SU-DHL-6 (cell line): ENCODE measurements around the gene CHD5.

Experiments
- H2AFZ ChIP-seq: fragments of 200-600 bp; sonication (generic); 2 replicates; pipeline ENCODE4 v1.6.1; 2014; ENCODE audit warnings: low read depth, mild to moderate bottlenecking, moderate library complexity, mixed read lengths, antibody characterized with exemption, low read length; ENCODE audit not compliant: severe bottlenecking
- H3F3A ChIP-seq: fragments of 200-600 bp; shearing (Covaris generic); 2 replicates; pipeline ENCODE4 v1.6.0; 2016; ENCODE audit warnings: antibody characterized with exemption, mild to moderate bottlenecking; ENCODE audit not compliant: insufficient read depth
- H3K27ac ChIP-seq: fragments of 200-600 bp; sonication (generic); 2 replicates; pipeline ENCODE4 v1.5.1; 2016; ENCODE audit warnings: low read depth, mild to moderate bottlenecking, low read length, moderate library complexity, mixed read lengths
- H3K27me3 ChIP-seq: fragments of 200-600 bp; sonication (generic), shearing (Covaris generic); 2 replicates; pipeline ENCODE4 v1.6.0; 2014; ENCODE audit warnings: mild to moderate bottlenecking, low read length
- H3K36me3 ChIP-seq: fragments of 200-600 bp; sonication (generic); 2 replicates; pipeline ENCODE4 v1.6.1; 2014; ENCODE audit warnings: mild to moderate bottlenecking, low read length, mixed read lengths
- H3K4me2 ChIP-seq: fragments of 300-600, 200-600 bp; shearing (Covaris generic), sonication (generic); 2 replicates; pipeline ENCODE4 v1.6.0; 2014; ENCODE audit warnings: low read length, low read depth, mild to moderate bottlenecking; ENCODE audit not compliant: poor library complexity, severe bottlenecking
- H3K4me3 ChIP-seq: fragments of 200-600 bp; sonication (generic); 2 replicates; pipeline ENCODE4 v1.5.1; 2014; ENCODE audit warnings: antibody characterized with exemption, low read length, mild to moderate bottlenecking, mixed read lengths; ENCODE audit not compliant: insufficient read depth, poor library complexity, severe bottlenecking
- H3K79me2 ChIP-seq: fragments of 200-600 bp; sonication (generic); 2 replicates; pipeline ENCODE4 v1.6.1; 2014; ENCODE audit warnings: mild to moderate bottlenecking, low read length, moderate library complexity; ENCODE audit not compliant: insufficient read depth
- H3K9ac ChIP-seq: fragments of 200-600 bp; sonication (generic); 2 replicates; pipeline ENCODE4 v1.7.0; 2014; ENCODE audit warnings: mild to moderate bottlenecking, low read length
- H3K9me2 ChIP-seq: fragments of 200-600 bp; sonication (generic); replicated peaks from 2 replicates; pipeline ENCODE4 v1.6.1; 2014; ENCODE audit warnings: low read length; ENCODE audit not compliant: insufficient read depth
- H3K9me3 ChIP-seq: fragments of 200-600 bp; sonication (generic); 2 replicates; pipeline ENCODE4 v1.6.1; 2014; ENCODE audit warnings: low read length, mixed read lengths; ENCODE audit not compliant: insufficient read depth
- H4K20me1 ChIP-seq: fragments of 200-600 bp; sonication (generic); 2 replicates; pipeline ENCODE4 v1.6.1; 2014; ENCODE audit warnings: low read depth, mild to moderate bottlenecking, antibody characterized with exemption, low read length, moderate library complexity, mixed read lengths
- EZH2phosphoT487 ChIP-seq: fragments of 200-600 bp; sonication (generic), shearing (Covaris generic); conservative IDR thresholded peaks from 2 replicates; pipeline ENCODE4 v1.6.1; 2018; ENCODE audit warnings: mild to moderate bottlenecking, antibody characterized with exemption, low read length, moderate library complexity, mixed read lengths
- TF ChIP-seq, protein P1 (sequence below): fragments of 200-600 bp; sonication (generic); IDR thresholded peaks from one replicate; pipeline ENCODE4 v1.5.1; 2017; ENCODE audit warnings: antibody characterized with exemption, mild to moderate bottlenecking, low read length, moderate library complexity; ENCODE audit not compliant: insufficient read depth, poor library complexity, severe bottlenecking

The CHD5 gene

DNA sequence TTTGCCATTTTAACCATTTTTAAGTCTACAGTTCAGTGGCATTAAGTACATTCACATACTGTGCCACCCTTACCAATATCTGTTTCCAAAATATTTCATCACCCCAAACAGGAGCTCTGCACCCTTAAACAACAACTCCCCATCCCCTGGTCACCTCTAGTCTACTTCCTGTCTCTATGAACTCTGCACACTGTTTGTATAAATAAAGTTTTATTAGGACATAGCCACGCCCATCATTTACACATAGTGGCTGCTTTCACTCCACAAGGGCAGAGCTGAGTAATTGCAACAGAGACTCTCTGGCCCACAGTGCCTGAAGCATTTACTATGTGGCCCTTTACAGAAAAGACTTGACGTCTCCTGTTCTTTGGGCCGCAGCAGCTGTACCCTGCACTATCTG lies 104.4 kb downstream of the CHD5 start:
- Histone ChIP-seq H4K20me1 (no peaks in the 10 kb centered on the region), H3K36me3 (no peaks in the 10 kb centered on the region), H3K27ac (no peak overlapping the region), H3K4me2 (no peak overlapping the region), H3K27me3 (no peaks in the 10 kb centered on the region), H3K9me2 (no peaks in the 10 kb centered on the region), H3F3A (no peaks in the 10 kb centered on the region), H3K9me3 (no peaks in the 10 kb centered on the region), H3K4me3 (no peak overlapping the region), H2AFZ (no peak overlapping the region), H3K79me2 (no peaks in the 10 kb centered on the region), H3K9ac (no peak overlapping the region)
- TF ChIP-seq, protein P1, sequence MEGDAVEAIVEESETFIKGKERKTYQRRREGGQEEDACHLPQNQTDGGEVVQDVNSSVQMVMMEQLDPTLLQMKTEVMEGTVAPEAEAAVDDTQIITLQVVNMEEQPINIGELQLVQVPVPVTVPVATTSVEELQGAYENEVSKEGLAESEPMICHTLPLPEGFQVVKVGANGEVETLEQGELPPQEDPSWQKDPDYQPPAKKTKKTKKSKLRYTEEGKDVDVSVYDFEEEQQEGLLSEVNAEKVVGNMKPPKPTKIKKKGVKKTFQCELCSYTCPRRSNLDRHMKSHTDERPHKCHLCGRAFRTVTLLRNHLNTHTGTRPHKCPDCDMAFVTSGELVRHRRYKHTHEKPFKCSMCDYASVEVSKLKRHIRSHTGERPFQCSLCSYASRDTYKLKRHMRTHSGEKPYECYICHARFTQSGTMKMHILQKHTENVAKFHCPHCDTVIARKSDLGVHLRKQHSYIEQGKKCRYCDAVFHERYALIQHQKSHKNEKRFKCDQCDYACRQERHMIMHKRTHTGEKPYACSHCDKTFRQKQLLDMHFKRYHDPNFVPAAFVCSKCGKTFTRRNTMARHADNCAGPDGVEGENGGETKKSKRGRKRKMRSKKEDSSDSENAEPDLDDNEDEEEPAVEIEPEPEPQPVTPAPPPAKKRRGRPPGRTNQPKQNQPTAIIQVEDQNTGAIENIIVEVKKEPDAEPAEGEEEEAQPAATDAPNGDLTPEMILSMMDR, result no peak
- TF ChIP-seq EZH2phosphoT487, result no peak

DNA sequence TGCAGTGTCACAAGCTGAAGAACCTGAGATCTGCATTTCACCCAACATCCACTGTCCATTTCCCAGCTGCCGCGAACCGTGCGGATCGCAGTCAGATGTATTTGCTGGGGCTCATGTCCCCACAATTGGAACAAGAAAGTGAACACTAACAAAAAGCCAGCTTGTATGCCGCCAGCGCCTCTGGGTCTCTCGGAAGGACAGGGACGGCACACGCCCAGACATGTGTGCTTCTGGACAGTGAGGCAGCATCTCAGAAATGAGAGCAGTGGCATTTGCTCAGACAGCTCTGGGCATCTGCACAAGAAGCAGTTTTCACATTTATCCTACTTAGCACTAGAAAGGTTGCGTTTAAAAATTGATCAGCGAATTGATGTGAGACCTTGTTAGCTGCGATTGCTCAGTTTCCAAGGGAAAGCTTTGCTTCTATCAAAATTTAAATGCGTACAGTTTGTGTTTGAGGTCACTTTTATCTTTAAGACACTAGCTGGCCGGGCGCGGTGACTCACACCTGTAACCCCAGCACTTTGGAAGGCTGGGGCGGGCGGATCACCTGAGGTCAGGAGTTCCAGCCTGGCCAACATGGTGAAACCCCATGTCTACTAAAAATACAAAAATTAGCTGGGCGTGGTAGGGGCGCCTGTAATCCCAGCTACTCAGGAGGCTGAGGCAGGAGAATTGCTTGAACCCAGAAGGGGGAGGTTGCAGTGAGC lies 105.8 kb downstream of the CHD5 start:
- Histone ChIP-seq H3K9me2 (no peaks in the 10 kb centered on the region), H3K27ac (no peak overlapping the region), H3K36me3 (no peaks in the 10 kb centered on the region)

DNA sequence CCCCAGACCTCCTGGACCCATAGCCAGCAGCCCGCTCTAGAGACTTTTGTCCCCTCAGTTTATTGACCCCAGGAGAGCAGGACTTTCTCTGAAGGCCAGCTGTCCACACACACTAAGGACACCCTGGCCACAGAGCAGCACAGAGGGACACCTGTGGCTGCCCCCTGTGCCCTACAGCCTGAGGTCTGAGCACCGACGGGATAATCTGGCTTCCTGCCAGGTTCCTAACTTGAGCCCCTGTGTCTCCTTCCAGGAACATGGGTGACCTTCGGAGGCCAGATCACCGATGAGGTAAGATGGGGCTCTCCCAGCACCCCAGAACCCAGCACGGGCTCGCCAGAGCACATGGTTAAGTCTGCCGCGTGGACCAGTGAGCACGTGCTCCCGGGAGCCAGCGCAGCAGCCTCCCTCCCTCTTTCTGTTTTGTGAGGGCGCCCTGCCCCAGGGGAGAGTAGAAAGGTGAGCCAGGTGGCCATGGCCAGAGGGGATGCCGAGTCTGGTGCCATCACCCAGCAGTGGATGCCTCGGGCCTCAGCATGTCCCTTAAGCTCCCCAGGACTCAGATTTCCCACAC lies 106.6 kb downstream of the CHD5 start:
- Histone ChIP-seq H3F3A (no peaks in the 10 kb centered on the region), H3K27ac (no peak overlapping the region), H3K9me2 (no peaks in the 10 kb centered on the region), H3K36me3 (no peaks in the 10 kb centered on the region), H3K27me3 (no peaks in the 10 kb centered on the region), H3K9me3 (no peaks in the 10 kb centered on the region), H3K4me2 (no peak overlapping the region), H3K79me2 (no peaks in the 10 kb centered on the region), H3K9ac (no peak overlapping the region), H4K20me1 (no peaks in the 10 kb centered on the region), H2AFZ (no peak overlapping the region), H3K4me3 (no peak overlapping the region)
- no peak for TF ChIP-seq EZH2phosphoT487
- TF ChIP-seq, protein P1, result no peak

More for the DNA sequence above, 105.8 kb downstream of the CHD5 start:
- no peaks in the 10 kb centered on the region for H3K9me3 ChIP-seq
- TF ChIP-seq EZH2phosphoT487, result no peak
- TF ChIP-seq, protein P1, result no peak
- no peak overlapping the region for H3K4me3 ChIP-seq
- no peak overlapping the region for H2AFZ ChIP-seq
- no peaks in the 10 kb centered on the region for H4K20me1 ChIP-seq
- H3K79me2 ChIP-seq, result no peaks in the 10 kb centered on the region
- H3K4me2 ChIP-seq, result no peak overlapping the region
- no peak overlapping the region for H3K9ac ChIP-seq
- H3F3A ChIP-seq, result no peaks in the 10 kb centered on the region
- H3K27me3 ChIP-seq, result no peaks in the 10 kb centered on the region
